GM19099 (cell line): ENCODE measurements around the gene HLTF.
A peak's percentile ranks its signal among the peaks of the same experiment; 100 is the strongest.

ENCODE experiments used
- POLR2A ChIP-seq: IDR thresholded peaks from 3 replicates; pipeline ENCODE4 v1.6.1; 2011; ENCODE audit warnings: low read depth; ENCODE audit not compliant: insufficient read length; ENCODE audit errors: extremely low read depth

HLTF gene

DNA sequence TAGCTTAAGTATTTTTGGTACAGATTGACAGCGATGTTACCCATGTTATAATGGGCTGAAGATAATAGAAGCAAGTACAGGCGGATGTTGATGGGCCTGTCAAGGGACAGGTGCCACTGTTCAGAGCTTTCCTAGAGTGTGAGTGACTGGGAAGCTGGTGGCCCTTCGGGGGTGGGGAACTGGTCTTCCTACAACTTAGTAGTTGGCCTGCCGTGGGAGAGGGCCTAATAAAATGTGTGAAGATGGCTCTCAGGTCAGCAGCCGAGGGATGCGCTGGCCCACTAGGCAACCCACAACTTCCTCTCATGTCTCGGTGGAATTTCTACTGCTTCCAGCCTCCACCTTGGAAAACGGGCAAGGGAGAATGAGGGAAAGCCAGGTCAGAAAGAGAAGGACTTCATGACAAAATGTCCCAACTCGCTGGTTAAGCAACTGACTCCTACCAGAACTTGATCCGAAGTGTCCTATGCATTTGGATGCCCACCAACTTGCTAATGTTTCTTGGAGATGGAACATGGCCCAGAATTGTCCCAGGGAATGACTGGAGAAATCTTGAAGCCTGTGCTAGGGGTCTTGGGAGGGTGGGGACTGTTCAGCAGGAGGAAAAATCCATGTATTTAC lies 93.6 kb downstream of the HLTF start:
- TF ChIP-seq POLR2A, result no peak

DNA sequence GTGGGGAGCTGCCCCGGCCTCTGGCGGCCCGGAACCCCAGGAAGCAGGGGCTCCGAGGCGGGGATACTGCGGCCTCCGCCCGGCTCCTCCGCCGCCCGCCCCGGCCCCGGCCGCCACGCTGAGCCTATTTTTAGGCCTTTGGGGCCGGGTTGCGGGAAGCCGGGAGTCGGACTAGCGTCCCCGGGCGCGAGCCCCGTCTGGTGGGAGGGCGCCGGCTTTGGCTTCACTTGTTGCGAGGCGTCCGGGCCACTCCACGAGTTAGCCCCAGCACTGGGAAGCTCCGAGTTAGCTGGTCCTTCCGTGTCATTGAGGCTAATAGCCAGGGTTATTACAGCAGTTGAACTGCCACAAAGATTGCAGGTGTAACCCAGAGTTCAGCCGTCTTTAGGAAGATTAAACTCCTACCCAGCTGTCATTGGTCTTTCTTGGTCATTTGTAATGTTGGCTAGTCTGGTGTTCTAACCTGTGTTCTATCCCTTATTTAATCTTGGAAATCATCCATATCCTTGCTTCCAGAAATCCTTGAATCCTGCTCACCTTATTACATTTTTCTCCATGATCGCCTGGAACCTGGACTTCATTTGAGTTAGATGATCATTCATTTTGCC lies 94.2 kb downstream of the HLTF start:
- no peak for TF ChIP-seq POLR2A

DNA sequence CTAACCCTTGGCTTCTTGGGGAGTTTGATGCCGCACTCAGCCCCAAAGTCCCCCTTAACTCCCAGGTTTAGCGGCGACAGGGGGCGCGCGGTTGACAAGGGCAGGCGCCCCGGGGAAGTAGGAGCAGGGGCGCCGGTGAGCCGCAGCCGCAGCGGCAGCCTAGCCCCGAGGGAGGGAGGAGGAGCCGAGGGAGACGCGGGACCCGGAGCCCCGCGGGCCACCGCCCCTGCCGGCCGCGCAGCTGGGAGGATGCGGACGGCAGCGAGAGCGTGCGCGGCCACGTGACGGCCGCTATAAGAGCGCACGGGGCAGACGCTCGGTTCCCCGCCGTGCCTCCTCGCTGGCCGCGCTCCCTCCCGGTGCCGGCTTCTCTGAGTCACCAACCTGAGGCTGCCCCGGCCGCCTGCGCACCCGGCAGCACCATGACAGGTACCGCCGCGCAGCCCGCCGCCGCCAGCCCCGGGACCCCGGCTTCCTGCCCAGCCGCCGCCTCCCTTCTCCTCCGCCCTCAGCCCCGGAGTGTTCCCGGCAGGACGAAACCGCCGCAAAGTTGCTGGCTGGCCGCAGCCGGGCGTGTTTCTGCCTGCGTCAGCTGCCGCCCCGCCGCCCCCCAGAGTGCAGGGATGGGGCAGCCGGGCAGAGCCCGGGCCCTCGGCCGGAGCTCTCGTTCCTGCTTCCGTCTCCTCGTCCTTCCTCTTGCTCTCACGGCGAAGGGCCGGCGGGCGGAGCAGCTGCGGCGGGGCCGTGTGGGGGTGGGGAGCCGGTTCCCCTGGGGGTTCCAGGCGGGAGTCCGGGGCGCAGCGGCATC lies 94.9 kb downstream of the HLTF start, which contains the start of gene GYG1:
Gene GYG1 (plus strand): TSS at position 322 of the 808 bp plus-strand sequence. CDS start 101 bp downstream, at position 423.
- TF ChIP-seq POLR2A, result peak; percentile 96

DNA sequence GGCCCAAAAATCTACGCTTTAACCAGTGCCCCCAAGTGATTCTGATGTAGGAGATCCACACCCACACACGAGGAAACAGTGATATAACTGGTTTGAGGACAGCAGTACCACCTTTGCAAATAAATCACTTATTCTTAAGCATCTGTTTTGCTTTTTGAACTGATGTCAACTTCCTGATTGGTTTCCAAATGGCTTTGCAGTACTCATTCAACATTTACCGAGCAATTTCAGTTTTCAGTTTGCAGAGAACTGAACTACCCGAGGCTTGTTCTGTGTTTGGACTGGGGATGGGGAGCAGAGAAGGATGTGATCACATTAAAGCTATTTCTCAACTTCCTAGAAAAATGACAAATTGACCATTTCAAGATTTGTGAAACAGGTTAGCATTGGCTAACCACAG lies 96.1 kb downstream of the HLTF start:
- no peak for TF ChIP-seq POLR2A

DNA sequence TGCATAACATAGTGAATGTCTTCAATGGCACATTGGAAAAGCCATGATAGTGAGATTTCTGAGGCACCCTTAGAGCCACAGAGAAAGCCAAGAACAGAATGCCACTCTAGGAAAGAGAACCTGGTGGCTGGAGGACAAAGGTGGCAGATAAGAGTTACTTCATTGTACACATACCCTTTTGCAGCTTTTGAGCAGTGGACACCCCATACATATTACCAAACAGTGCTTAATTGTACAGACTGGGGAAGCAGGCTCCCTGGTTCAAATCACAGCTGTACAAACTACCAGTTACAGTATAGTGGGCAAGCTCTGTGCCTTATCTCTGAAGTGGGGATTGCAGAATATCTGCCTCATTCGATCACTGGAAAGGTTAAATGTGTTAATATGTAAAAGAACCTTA lies 105.1 kb downstream of the HLTF start:
- no peak for TF ChIP-seq POLR2A
